ENCODE results near the gene C1orf167. TPM values are rescaled to one million over a fixed set of nuclear protein-coding genes. Genes with fewer than 3 reads are reported as not detected.

The C1orf167 gene
- total and polyA plus RNA-seq, 2 of the 8 experiments (the other 6 are each of a cell fraction or from before 2014, with no cell fraction given) = 0.70 to 1.3 TPM

DNA sequence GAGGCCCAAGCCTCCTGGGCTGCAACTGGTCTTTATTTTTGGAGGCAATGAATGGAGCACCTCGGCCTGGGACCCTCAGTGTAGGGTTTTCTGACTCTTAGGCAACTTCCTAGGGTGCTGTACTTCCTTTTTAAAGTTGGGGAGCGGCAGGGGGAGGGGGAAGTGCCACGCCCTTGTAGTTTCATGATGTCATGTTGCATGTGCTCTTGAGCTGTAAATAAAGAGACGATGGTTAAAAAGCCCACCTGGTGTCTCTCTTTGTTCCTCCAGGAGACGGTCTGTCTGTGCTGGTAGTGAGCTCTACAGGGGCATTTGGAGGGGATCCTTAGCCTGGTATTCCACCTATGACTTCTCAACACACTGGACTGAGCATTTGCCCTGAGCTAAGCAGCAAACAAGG is 36.4 kb upstream of the C1orf167 start:
- H2BK12ac ChIP-seq (ENCODE audit: low read depth, low read length) = peak overlapping the region; percentile 96
- WGBS, 2 experiments (ENCODE audit: extremely low coverage in 1 of 2, insufficient coverage in 1 of 2, insufficient read length in 1 of 2, insufficient replicate concordance in 2 of 2, low coverage in 1 of 2, low lambda C conversion rate in 2 of 2, missing lambda C conversion rate in 1 of 2) = 66% methylated on average over 5 of the region's 5 CpGs; no CpG with 5 or more reads in 1 of the 2 experiments
- DNase-seq (ENCODE audit: low read depth in 1 of 2, low spot score in 2 of 2) (no peak), FAIRE-seq (peak; percentile 39)
- H3K9ac ChIP-seq (replicated peaks in 1 of 4; ENCODE audit: extremely low read depth in 1 of 4, low read depth in 3 of 4, low read length in 3 of 4) = peak overlapping the region in 1 of 4 experiments; percentile 29; a peak in 1 of 7 replicates
- H2AFZ ChIP-seq (ENCODE audit: low read length) = no peak overlapping the region
- peak overlapping the region; percentile 18 for H4K5ac ChIP-seq (ENCODE audit: insufficient read length, low read depth, low read length)
- H3K9me3 ChIP-seq (ENCODE audit: insufficient read depth in 2 of 2, low read depth in 1 of 2, low read length in 1 of 2) = no peaks in the 10 kb centered on the region
- no peak overlapping the region for H4K91ac ChIP-seq (replicated peaks; ENCODE audit: insufficient read length, low read length)
- no peaks in the 10 kb centered on the region for H3K79me1 ChIP-seq (ENCODE audit: low read depth, low read length)
- H2BK5ac ChIP-seq (ENCODE audit: low read depth, low read length) = peak overlapping the region; percentile 55
- no peak overlapping the region for H3K14ac ChIP-seq (ENCODE audit: insufficient read length)
- H3K4me2 ChIP-seq (ENCODE audit: insufficient read depth in 1 of 2, low read depth in 2 of 2, low read length in 2 of 2) = peak overlapping the region; percentile 26 to 65; a peak in 3 of 4 replicates
- H3K27me3 ChIP-seq (replicated peaks in 1 of 4; ENCODE audit: control insufficient read depth in 3 of 4, extremely low read depth in 1 of 4, insufficient read depth in 3 of 4, low read length in 3 of 4) = no peaks in the 10 kb centered on the region
- CTCF ChIA-PET (ENCODE audit: partially characterized antibody) = interaction anchor here (0.6 to 4.2 kb wide), 13 partner anchors 9 to 163 kb away, joined by 3 to 13 read pairs (median 6); partner anchors contain the start of gene FBXO6
- no peak overlapping the region for H3K4me3 ChIP-seq (ENCODE audit: extremely low read depth in 1 of 4, insufficient read depth in 2 of 4, low read depth in 3 of 4, low read length in 4 of 4)
- peaks cover 0 to 27% (median 24%) of the 10 kb centered on the region in 4 experiments; a peak in 6 of 7 replicates for H3K4me1 ChIP-seq (replicated peaks in 1 of 4; ENCODE audit: control insufficient read depth in 3 of 4, insufficient read depth in 4 of 4, low read length in 3 of 4)
- no peak overlapping the region for H3K56ac ChIP-seq (replicated peaks; ENCODE audit: insufficient read length, low read depth, low read length)
- H3K18ac ChIP-seq (ENCODE audit: extremely low read depth, low read length) = no peak overlapping the region
- POLR2A ChIA-PET (ENCODE audit: partially characterized antibody) = interaction anchor here (0.7 to 2.5 kb wide), 15 partner anchors 9 to 62 kb away, joined by 3 to 13 read pairs (median 4); partner anchors contain the start of genes AGTRAP and FBXO6
- H3K23me2 ChIP-seq (ENCODE audit: low read depth, low read length) = peaks cover 4% of the 10 kb centered on the region; the same call in 1 of the 2 replicates
- peak overlapping the region; percentile 97; the same call in 1 of the 2 replicates for H2AK5ac ChIP-seq (ENCODE audit: low read depth, low read length)
- no peak overlapping the region for H2BK20ac ChIP-seq (ENCODE audit: low read length)
- H3K27ac ChIP-seq (ENCODE audit: low read depth, low read length) = no peak overlapping the region
- no peaks in the 10 kb centered on the region for H3K36me3 ChIP-seq (ENCODE audit: control insufficient read depth in 2 of 4, insufficient read depth in 4 of 4, low read length in 3 of 4)
- peak overlapping the region; percentile 99 for H2BK15ac ChIP-seq (ENCODE audit: low read length)
- no peak overlapping the region for H2BK120ac ChIP-seq (replicated peaks; ENCODE audit: low read depth, low read length)
- H3K23ac ChIP-seq (ENCODE audit: insufficient read length) = no peak overlapping the region
- no peaks in the 10 kb centered on the region for H3K79me2 ChIP-seq (ENCODE audit: control insufficient read depth in 1 of 2, insufficient read depth in 2 of 2, low read length in 2 of 2)
- H4K8ac ChIP-seq (ENCODE audit: extremely low read depth, insufficient read depth, low read length) = no peak overlapping the region
- H3K4ac ChIP-seq (replicated peaks; ENCODE audit: insufficient read length, low read depth, low read length) = no peak overlapping the region
- peaks cover 0 to 1% of the 10 kb centered on the region in 2 experiments for H4K20me1 ChIP-seq (replicated peaks in 1 of 2; ENCODE audit: control insufficient read depth in 1 of 2, insufficient read depth in 2 of 2, low read length in 2 of 2)
- TF ChIP-seq, protein P1, sequence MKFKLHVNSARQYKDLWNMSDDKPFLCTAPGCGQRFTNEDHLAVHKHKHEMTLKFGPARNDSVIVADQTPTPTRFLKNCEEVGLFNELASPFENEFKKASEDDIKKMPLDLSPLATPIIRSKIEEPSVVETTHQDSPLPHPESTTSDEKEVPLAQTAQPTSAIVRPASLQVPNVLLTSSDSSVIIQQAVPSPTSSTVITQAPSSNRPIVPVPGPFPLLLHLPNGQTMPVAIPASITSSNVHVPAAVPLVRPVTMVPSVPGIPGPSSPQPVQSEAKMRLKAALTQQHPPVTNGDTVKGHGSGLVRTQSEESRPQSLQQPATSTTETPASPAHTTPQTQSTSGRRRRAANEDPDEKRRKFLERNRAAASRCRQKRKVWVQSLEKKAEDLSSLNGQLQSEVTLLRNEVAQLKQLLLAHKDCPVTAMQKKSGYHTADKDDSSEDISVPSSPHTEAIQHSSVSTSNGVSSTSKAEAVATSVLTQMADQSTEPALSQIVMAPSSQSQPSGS (IDR thresholded peaks at IDR 0.05; ENCODE audit: low read length) = 0 out of 2 replicates have a peak, but pooled peaks have one; percentile 77
- TF ChIP-seq, protein P2, sequence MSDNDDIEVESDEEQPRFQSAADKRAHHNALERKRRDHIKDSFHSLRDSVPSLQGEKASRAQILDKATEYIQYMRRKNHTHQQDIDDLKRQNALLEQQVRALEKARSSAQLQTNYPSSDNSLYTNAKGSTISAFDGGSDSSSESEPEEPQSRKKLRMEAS (IDR thresholded peaks at IDR 0.05) = 0 out of 2 replicates have a peak, but pooled peaks have one; percentile 36
- TF ChIP-seq EP300 (IDR thresholded peaks at IDR 0.05; ENCODE audit: borderline replicate concordance in 1 of 2, low read depth in 2 of 2, low read length in 2 of 2) (peak in 1 of 2 experiments; percentile 44; a peak in 1 of 3 replicates), KDM1A (IDR thresholded peaks at IDR 0.05; ENCODE audit: borderline replicate concordance, low read length) (no peak)
